GM06990 (cell line): ENCODE results near the gene APH1A.

Source experiments
- DNase-seq: peaks from one replicate; pipeline ENCODE4 v3.0.0-alpha.2; 2011; ENCODE audit not compliant: insufficient read length; ENCODE audit errors: extremely low read depth
- H3K27me3 ChIP-seq: replicated peaks from 2 replicates; pipeline ENCODE4 v1.6.0; 2011; ENCODE audit warnings: low read length; ENCODE audit not compliant: control insufficient read depth, insufficient read depth
- H3K36me3 ChIP-seq: 2 replicates; pipeline ENCODE4 v1.5.1; 2011; ENCODE audit warnings: low read length; ENCODE audit not compliant: control insufficient read depth, insufficient read depth
- H3K4me3 ChIP-seq: replicated peaks from 2 replicates; pipeline ENCODE4 v1.5.1; 2011; ENCODE audit warnings: low read depth, mild to moderate bottlenecking, control low read depth, low read length
- CTCF ChIP-seq: IDR thresholded peaks from 2 replicates; pipeline ENCODE4 v1.5.1; 2011; ENCODE audit warnings: low read length, control low read depth, mild to moderate bottlenecking, inconsistent platforms; ENCODE audit not compliant: insufficient read depth, poor library complexity, severe bottlenecking

Gene APH1A

DNA sequence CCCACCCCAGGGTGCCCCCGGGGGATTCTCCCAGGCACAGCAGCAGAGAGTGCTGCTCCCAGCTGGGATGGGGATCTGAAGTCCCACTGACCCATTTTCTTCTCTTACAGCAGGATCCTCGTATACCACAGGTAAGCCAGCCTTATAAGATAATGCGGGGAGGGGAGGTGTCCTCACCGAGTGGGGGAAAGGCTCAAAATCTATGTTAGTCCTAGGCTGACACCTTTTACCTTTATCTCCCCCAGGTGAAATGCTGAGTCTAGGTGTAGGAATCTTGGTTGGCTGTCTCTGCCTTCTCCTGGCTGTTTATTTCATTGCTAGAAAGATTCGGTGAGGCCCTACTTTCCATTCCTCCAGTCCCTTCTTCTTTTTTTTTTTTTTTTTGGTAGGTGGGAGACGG is 5.3 kb downstream of the APH1A start:
- TF ChIP-seq CTCF, result no peak
- H3K27me3 ChIP-seq, result no peaks in the 10 kb centered on the region
- H3K36me3 ChIP-seq, result peaks cover 13% of the 10 kb centered on the region
- DNase-seq, result no peak
- no peak overlapping the region for H3K4me3 ChIP-seq

GRCh38 chr1:150262388-150263320 is 6.2 kb downstream of the APH1A start:
- Histone ChIP-seq H3K4me3 (no peak overlapping the region), H3K36me3 (peaks cover 13% of the 10 kb centered on the region), H3K27me3 (no peaks in the 10 kb centered on the region)
- TF ChIP-seq CTCF, result no peak
- DNase-seq, result no peak

- peaks cover 10% of the 10 kb centered on the region for H3K36me3 ChIP-seq
- TF ChIP-seq CTCF, result no peak
- H3K4me3 ChIP-seq, result no peak overlapping the region
- H3K27me3 ChIP-seq, result no peaks in the 10 kb centered on the region
- no peak for DNase-seq
Measured at GRCh38 chr1:150261367-150261766, 7.4 kb downstream of the APH1A start.

DNA sequence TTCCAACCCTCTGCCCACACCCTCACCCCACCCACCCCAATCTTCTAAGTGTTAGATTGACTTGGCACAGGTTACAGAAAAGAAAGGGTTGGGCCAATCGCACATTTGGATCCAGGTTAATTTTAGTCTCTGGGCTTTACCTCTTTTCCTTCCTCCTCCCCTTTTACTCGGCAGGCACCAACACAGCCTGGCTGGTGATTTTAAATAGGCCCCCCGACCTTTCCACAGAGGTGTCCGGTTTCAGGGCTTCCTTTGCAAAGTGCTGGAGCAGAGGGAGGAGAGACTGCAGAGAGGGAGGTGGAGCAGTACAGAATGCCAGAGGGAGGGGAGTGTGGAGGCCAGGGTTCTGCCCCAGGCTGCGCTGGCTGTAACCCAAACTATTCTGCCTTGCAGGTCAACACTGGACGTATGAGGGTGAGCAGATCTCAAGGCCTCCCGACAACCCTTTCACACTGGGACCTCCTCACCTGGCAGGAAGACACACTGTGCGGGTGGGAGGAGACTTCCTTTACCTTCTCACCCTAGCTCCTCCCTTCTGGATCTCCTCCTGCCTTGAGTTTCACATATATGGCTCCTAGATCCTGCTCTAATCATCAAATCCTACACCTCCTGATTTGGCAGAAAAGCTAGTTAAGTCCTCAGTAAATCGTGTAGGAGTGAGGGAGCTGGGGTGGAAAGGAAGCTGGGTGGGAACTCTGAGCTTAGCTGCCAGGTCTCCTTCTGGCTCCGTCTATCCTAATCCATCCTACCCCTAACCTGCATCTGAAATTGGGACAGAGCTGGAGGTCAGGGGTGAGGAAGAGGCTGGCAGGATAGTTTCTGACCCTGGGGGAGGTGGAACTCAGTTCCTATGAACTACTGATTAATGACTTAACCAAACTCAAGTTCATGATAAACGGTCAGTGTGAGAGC is 8.8 kb downstream of the APH1A start:
- no peak overlapping the region for H3K4me3 ChIP-seq
- DNase-seq, result no peak
- no peak for TF ChIP-seq CTCF

DNA sequence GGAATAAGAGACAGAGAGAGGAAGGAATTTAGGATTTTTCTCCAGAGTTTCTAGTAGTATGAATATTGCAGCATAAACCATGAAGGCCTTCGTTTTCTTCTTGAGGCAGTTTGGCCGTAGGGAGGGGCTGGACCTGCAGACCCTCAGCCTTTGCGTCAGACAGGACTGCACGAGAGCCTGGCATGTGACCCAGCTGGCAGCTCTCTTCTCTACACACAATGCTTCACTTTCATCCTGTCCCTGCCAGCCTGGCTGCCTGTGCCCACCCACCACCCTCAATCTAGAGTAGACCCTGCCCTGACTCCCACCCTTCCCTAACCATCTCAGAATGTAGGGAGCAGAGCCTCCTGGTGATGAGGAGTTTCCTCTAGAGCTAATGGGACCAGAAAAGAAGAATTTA is 9.6 kb downstream of the APH1A start:
- no peak for DNase-seq
- Histone ChIP-seq H3K4me3 (no peak overlapping the region), H3K36me3 (no peaks in the 10 kb centered on the region), H3K27me3 (no peaks in the 10 kb centered on the region)
- no peak for TF ChIP-seq CTCF

More for the DNA sequence above, 8.8 kb downstream of the APH1A start:
- H3K27me3 ChIP-seq, result no peaks in the 10 kb centered on the region
- peaks cover 2% of the 10 kb centered on the region; the same call in 1 of the 2 replicates for H3K36me3 ChIP-seq
